Keratinocyte (primary cell): Measurements from ENCODE around the gene PRKCE. TPM values are rescaled to one million over a fixed set of nuclear protein-coding genes. Genes with fewer than 3 reads are reported as not detected.

Experiments used
- DNase-seq: peaks from one replicate; pipeline ENCODE4 v3.0.0-alpha.2; 2011; ENCODE audit warnings: low read depth, missing footprints, low spot score
- FAIRE-seq: peaks from 2 replicates; lab custom pipeline; 2011; peaks lifted over from hg19 to GRCh38; lab: Jason Lieb, UNC
- H2AFZ ChIP-seq: 2 replicates; pipeline ENCODE4 v1.6.0; 2012; ENCODE audit warnings: low read length, control low read depth, inconsistent platforms; ENCODE audit not compliant: control insufficient read depth
- H3K27ac ChIP-seq: 2 replicates; pipeline ENCODE4 v1.5.1; 2011; ENCODE audit warnings: low read length; ENCODE audit not compliant: control insufficient read depth, insufficient read depth
- H3K27me3 ChIP-seq: 3 replicates; pipeline ENCODE4 v1.6.0; 2011; ENCODE audit warnings: low read length; ENCODE audit not compliant: control insufficient read depth, insufficient read depth; ENCODE audit errors: extremely low read depth
- H3K36me3 ChIP-seq, 2 experiments: 2 replicates in 1 of 2; 3 replicates in 1 of 2; pipeline ENCODE4 v1.5.1; 2011; ENCODE audit warnings: low read length in 2 of 2, mild to moderate bottlenecking in 1 of 2; ENCODE audit not compliant: control insufficient read depth in 2 of 2, insufficient read depth in 2 of 2; ENCODE audit errors: extremely low read depth in 1 of 2
- H3K4me1 ChIP-seq: 3 replicates; pipeline ENCODE4 v1.5.1; 2011; ENCODE audit warnings: low read length; ENCODE audit not compliant: control insufficient read depth, insufficient read depth; ENCODE audit errors: extremely low read depth
- H3K4me2 ChIP-seq: 3 replicates; pipeline ENCODE4 v1.6.0; 2011; ENCODE audit warnings: low read depth, low read length; ENCODE audit not compliant: control insufficient read depth, insufficient read depth; ENCODE audit errors: extremely low read depth
- H3K4me3 ChIP-seq, 3 experiments: fragments of 200-600 bp in 1 of 3; sonication (generic) in 1 of 3; 2 replicates in 2 of 3; 3 replicates in 1 of 3; pipeline ENCODE4 v1.5.1; 2011 to 2016; ENCODE audit warnings: low read length in 3 of 3, mild to moderate bottlenecking in 3 of 3, control low read depth in 2 of 3, inconsistent platforms in 1 of 3, low read depth in 1 of 3, mixed read lengths in 1 of 3, mixed run types in 1 of 3, moderate library complexity in 1 of 3; ENCODE audit not compliant: control insufficient read depth in 2 of 3, insufficient read depth in 2 of 3; ENCODE audit errors: extremely low read depth in 1 of 3
- H3K79me2 ChIP-seq: 2 replicates; pipeline ENCODE4 v1.6.0; 2012; ENCODE audit warnings: low read length; ENCODE audit not compliant: control insufficient read depth, insufficient read depth
- H3K9ac ChIP-seq: 3 replicates; pipeline ENCODE4 v1.6.0; 2011; ENCODE audit warnings: low read length; ENCODE audit not compliant: control insufficient read depth, insufficient read depth; ENCODE audit errors: extremely low read depth
- H3K9me1 ChIP-seq: 3 replicates; pipeline ENCODE4 v1.6.0; 2011; ENCODE audit warnings: low read length; ENCODE audit not compliant: control insufficient read depth, insufficient read depth; ENCODE audit errors: extremely low read depth
- H3K9me3 ChIP-seq: 2 replicates; pipeline ENCODE4 v1.5.1; 2012; ENCODE audit warnings: low read depth, low read length; ENCODE audit not compliant: control insufficient read depth
- H4K20me1 ChIP-seq: 3 replicates; pipeline ENCODE4 v1.6.0; 2011; ENCODE audit warnings: low read length; ENCODE audit not compliant: control insufficient read depth, insufficient read depth; ENCODE audit errors: extremely low read depth
- CTCF ChIP-seq, 3 experiments: IDR thresholded peaks in 1 of 3; conservative IDR thresholded peaks in 1 of 3; optimal IDR thresholded peaks in 1 of 3; 2 replicates in 2 of 3; 3 replicates in 1 of 3; pipeline versions ENCODE3 to v1.5.1; 2011; ENCODE audit warnings: low read length in 3 of 3, mild to moderate bottlenecking in 3 of 3, moderate library complexity in 2 of 3, control low read depth in 1 of 3, inconsistent platforms in 1 of 3; ENCODE audit not compliant: insufficient read depth in 2 of 3; ENCODE audit errors: extremely low read depth in 1 of 3
- EZH2 ChIP-seq: IDR thresholded peaks from one replicate; pipeline ENCODE4 v1.6.1; 2012; ENCODE audit warnings: inconsistent platforms, mild to moderate bottlenecking, low read length, moderate library complexity
- dilution Hi-C: fragments of 300-500 bp; cut with MboI; formaldehyde crosslinking; loops from one replicate; pipeline ENCODE4 v1.7.0; 2020; ENCODE audit warnings: low sequenced_read_pairs; ENCODE audit not compliant: extremely low pct_ligation_motif_present
- polyA plus RNA-seq, 5 experiments: library from polyadenylated mRNA; depleted of rRNA in 3 of 5; stranded (reverse) in 3 of 5; stranded (forward) in 1 of 5; unstranded in 1 of 5; fragments of >200 nt; gene quantifications; 1 replicate in 1 of 5; 2 replicates in 3 of 5; 3 replicates in 1 of 5; pipeline versions ENCODE4 v1.2.1 to v1.2.3, GENCODE V29; 2011 to 2012; ENCODE audit warnings: missing spikeins in 2 of 5, low read depth in 1 of 5, low replicate concordance in 1 of 5

PRKCE gene
- polyA plus RNA-seq, 1 donor (not counting 4 experiments of a cell fraction or from before 2014, with no cell fraction given): 2.0 TPM

- Histone ChIP-seq H3K9ac (no peak overlapping the region), H3K4me3 (no peak overlapping the region), H3K4me2 (no peak overlapping the region), H3K9me3 (peaks cover 2% of the 10 kb centered on the region), H3K27me3 (no peaks in the 10 kb centered on the region), H3K9me1 (no peaks in the 10 kb centered on the region), H3K27ac (no peak overlapping the region), H3K4me1 (no peaks in the 10 kb centered on the region), H4K20me1 (no peaks in the 10 kb centered on the region), H3K36me3 (no peaks in the 10 kb centered on the region), H3K79me2 (no peaks in the 10 kb centered on the region), H2AFZ (no peak overlapping the region)
- dilution Hi-C loops: no loop called here
- DNase-seq: no peak
- no peak for FAIRE-seq
- TF ChIP-seq EZH2 (no peak), CTCF (optimal IDR thresholded peaks at IDR 0.05 in 1 of 3, IDR thresholded peaks at IDR 0.05 in 1 of 3, conservative IDR thresholded peaks at IDR 0.05 in 1 of 3; ENCODE audit: extremely low read depth in 1 of 3, insufficient read depth in 2 of 3, low read length in 3 of 3) (no peak)
These were observed 96.8 kb downstream of the PRKCE start for GRCh38 chr2:45748239-45748638.

- H3K4me1 ChIP-seq: no peaks in the 10 kb centered on the region
- dilution Hi-C loops: no loop called here
- H4K20me1 ChIP-seq: no peaks in the 10 kb centered on the region
- no peak overlapping the region for H3K4me3 ChIP-seq
- no peak for TF ChIP-seq EZH2
- no peak for TF ChIP-seq CTCF (optimal IDR thresholded peaks at IDR 0.05 in 1 of 3, IDR thresholded peaks at IDR 0.05 in 1 of 3, conservative IDR thresholded peaks at IDR 0.05 in 1 of 3; ENCODE audit: extremely low read depth in 1 of 3, insufficient read depth in 2 of 3, low read length in 3 of 3)
- no peak overlapping the region for H3K9ac ChIP-seq
- no peaks in the 10 kb centered on the region for H3K79me2 ChIP-seq
- no peaks in the 10 kb centered on the region for H3K9me1 ChIP-seq
- FAIRE-seq (no peak), DNase-seq (no peak)
- no peaks in the 10 kb centered on the region for H3K27me3 ChIP-seq
- H3K9me3 ChIP-seq: peaks cover 2% of the 10 kb centered on the region
- H3K4me2 ChIP-seq: no peak overlapping the region
- no peaks in the 10 kb centered on the region for H3K36me3 ChIP-seq
- no peak overlapping the region for H3K27ac ChIP-seq
- no peak overlapping the region for H2AFZ ChIP-seq
These were observed 98.5 kb downstream of the PRKCE start for GRCh38 chr2:45750001-45750400.
